Occipital lobe (tissue), 2 donors: ENCODE measurements around the gene DUOXA1. TPM values are rescaled to one million over a fixed set of nuclear protein-coding genes. Genes with fewer than 3 reads are reported as not detected.
A peak's percentile ranks its signal among the peaks of the same experiment; 100 is the strongest.

ENCODE experiments used
- DNase-seq: peaks from one replicate; lab custom pipeline; 2025; lab: John Stamatoyannopoulos, UW
- total RNA-seq: library from RNA; depleted of rRNA; stranded (reverse); fragments of >200 nt; gene quantifications from one replicate; pipeline ENCODE4 v1.2.3, GENCODE V29; 2014

Gene DUOXA1
- total RNA-seq, 1 donor from 2014 or later = 0.31 TPM

DNA sequence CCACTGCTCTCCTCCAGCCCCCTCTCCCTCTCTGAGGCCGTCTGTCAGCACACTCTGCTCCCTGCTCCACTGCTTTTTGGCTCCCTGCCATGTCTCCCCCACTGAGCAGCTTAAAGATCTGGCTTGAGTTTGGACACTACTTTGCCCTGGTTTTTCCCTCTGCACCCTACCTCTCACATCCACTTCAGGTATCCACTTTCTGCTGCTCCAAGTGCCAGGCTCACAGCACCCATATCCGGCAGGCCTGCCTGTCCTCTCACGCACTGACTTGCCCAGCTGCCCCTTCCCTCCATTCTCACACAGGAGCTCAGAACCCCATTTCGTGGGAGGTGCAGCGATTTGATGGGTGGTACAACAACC lies 3.9 kb upstream of the DUOXA1 start:
- no peak for DNase-seq

DNA sequence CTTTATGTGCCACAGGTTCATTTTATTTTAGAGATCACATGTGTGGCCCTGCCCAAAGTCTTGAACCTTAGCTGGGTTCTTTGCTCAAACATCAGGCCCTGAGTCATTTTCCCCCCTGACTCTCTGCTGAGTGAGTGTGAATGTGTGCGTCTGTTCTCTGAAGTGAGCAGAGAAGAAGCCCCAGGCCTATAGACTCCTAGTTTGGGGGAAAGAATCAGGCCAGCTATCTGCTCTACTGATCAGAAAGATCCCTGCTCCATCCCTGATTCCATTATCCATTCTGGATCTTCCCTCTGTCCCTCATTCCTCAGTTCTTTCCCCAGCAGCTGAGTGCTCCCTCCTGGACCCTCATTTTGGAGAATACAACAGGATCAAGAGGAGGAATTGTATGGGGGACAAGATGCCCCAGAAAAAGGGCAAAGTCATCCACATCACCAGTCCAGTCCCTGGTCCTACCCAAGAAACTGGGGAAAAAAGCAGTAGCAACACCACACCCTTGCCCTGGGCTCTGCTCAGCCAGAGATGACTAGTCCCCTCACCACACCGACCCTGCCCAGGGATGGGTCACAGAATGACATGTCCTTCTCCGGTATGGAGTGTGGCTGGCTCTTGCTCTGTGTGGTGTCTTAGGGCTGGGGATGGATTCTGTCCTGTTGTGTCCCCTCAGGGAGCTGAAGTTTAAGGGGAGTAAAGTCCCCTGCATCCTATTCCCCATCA lies 3.3 kb upstream of the DUOXA1 start:
- no peak for DNase-seq

DNA sequence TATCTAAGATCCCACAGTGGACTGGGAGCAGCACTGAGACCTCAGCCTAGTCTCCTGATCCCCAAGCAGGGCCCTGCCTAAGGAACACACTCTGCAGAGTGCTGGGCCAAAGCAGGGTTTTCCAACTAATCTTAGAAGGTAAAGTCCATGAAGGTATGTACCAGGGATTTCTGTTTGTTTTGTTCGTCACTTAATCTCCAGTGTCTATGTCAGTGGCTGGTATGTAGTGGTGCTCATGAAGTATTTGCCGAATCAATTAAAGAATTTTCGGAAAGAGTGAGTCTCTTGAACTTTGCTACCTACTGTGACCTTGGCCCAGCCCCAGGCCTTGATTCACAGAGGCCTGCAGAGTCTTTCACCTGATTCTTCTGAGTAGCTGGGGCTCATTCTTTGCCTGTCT lies 1.8 kb upstream of the DUOXA1 start:
- no peak for DNase-seq

DNA sequence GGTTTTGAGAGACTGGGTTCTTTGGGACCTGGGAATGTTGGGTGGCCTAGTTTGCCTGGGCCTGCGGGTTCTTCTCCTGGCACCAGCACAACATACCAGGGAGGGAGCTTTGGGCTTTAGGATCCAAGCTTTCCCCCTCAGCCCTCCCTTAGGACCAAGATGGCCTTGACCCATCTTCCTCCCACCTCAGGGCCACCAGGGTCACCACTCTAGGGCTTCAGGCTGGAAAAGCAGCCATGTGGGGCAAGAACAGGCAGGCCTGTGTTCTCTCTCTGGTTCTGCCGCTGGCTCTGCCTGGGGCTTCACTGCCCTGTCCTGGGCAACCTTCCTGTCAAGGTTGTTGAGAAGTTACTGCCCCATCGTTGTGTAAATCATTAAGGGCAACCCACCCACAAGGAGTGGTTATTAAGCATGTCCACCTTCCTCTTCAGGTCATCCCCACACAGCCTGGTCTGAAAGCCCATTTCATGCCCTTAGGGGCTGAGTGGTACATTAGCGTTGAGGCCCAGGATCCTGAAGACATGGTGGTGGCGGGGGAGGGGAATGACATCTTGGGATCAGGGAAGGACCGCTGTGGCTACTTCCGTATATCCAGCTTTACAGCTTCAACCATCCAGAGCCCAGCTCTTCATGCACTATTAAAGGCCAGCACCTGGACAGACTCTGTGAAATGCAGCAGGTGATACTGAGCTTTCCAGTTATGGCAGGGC lies 767 bp upstream of the DUOXA1 start:
- DNase-seq = no peak

DNA sequence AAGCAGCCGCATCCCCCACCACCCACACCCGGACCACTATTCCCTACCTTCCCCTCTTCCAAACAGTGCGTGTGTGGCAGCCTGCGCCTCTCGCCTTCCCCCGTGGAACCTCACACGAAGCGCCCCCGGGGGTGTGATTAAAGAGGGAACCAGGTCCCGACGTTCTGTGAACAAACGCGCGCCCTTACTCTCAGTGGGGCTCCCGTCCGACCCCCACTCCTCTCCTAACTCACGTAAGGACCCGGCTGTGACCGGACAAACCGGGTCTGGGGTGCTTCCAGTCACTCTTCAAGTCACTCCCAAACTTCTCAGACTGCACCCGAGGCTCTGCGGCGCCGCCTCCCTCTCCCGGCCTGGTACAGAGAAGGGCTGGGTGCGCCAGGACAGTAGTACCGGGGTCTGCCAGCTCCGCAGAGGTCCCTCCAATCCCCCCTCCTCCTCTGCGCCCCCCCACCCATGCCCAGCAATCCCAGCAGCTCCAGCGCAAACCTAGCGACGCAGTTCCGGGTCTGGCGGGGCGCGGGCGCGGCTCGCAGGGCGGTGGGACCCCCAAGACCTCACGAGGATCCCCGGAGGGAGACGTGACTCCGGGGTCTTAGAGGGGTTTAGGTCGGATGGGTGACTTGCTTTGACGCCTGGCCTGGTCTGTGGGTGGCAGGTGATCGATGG lies 574 bp downstream of the DUOXA1 start:
- DNase-seq = no peak

DNA sequence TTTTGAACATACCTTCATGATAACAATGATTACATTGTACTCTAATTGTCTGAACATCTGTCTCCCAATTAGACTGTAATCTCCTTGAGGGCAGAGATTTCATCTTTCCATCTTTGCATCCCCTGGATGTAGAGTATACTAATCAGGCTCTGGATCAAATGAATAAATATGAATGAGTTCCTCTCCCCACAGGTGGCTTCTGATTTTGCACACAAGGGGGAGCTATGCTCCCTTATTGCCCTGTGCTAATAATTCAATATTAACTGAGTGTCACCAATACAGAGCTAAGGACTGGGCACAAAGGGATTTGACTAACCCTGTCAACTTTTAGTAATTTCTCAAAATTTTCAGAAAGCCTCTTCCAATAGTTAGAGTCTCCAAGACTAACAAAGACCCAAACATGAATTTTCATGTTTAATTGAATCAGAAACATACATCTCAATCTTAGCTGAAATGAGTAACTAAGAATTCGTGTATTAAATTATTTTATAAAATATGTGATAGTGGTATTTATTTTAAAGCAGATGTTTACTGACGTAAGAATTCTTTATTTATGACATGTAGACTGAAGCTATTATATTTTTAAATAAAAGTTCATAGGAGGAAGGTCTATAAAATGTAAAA lies 3.0 kb downstream of the DUOXA1 start:
- no peak for DNase-seq

DNA sequence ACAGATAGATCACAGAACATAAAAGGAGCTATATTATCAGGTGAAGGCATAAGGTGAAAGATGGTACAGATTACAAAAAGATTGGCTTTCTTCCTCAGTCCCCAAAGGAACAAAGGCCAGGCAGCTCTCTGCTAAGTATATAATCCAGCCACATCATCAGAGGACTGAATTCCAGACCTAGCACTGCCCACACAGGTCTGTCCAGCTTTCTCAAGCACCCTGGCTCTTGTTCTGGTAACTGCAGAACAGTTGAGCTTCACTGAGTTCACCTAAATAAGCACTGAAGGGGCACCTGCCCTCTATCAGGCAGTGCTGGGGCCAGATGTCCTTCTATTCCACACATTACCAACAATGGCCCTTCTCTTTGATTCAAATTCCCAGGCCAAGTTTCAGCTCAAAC lies 6.3 kb downstream of the DUOXA1 start:
- DNase-seq = no peak

DNA sequence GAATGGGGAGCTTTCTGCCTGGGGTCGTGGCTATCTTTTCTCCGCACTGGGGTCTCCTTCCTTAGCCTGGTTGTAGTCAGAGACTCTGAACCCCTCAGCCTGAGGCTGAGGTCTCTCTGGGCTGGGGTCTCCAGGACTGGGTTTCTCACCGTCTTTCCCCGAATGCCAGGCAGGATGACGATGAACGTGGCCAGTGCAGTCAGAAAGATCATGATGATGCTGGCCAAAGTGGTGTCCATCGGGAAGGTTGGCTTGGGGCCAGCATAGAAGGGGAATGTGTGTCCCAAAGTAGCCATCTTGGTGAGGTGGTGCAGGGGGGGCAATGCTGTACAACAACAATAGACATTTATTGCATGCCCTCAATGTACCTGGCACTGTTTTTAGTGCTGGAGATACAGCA lies 7.0 kb downstream of the DUOXA1 start:
- DNase-seq = no peak

DNA sequence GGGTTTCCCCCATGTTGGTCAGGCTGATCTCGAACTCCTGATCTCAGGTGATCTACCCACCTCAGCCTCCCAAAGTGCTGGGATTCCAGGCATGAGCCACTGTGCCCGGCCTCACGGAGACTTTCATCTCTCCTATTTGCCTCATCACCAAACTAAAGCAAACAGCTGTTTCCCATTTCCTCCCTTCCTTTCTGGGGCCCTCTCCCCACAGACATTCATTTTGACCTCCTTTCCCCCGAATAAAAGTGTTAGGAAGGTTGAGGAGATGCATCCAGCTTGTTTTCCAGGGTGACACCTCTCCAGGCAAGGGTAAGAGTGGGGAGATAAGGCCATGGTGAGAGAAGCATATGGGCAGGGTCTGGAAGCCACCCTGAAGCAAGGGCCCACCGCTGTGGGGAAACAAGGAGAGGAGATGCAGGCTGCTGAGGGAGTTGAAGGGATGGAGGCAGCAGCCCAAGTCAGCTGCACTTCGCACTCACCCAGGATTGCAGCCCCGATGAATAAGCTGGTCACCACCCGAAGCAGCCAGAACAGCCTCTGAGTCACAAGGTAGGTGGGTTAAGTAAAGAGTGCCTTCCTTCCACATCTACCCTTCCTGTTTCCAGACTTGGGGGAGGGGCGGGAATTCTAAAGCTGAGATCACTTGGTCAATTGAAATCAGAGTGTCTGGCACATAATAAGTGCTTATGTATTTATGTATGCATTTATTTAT lies 7.8 kb downstream of the DUOXA1 start:
- no peak for DNase-seq

DNA sequence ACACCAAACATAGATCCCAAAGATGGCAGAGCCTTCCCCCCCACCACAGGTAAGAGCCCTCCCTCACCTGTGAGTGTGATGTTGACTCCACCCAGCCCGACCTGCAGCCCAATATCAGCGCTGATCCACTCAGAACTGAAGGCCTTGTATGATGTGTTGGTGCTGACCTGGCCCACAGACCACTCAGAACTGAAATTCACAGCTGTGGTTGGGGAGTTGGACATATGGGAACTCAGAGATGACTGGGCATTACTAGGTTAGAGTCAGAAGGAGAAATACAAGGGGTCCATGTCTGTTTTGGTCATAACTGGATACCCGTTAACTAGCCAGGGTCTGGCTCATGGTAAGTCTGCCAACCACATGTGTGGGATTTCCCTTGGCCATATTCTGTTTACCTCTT lies 8.7 kb downstream of the DUOXA1 start:
- no peak for DNase-seq

DNA sequence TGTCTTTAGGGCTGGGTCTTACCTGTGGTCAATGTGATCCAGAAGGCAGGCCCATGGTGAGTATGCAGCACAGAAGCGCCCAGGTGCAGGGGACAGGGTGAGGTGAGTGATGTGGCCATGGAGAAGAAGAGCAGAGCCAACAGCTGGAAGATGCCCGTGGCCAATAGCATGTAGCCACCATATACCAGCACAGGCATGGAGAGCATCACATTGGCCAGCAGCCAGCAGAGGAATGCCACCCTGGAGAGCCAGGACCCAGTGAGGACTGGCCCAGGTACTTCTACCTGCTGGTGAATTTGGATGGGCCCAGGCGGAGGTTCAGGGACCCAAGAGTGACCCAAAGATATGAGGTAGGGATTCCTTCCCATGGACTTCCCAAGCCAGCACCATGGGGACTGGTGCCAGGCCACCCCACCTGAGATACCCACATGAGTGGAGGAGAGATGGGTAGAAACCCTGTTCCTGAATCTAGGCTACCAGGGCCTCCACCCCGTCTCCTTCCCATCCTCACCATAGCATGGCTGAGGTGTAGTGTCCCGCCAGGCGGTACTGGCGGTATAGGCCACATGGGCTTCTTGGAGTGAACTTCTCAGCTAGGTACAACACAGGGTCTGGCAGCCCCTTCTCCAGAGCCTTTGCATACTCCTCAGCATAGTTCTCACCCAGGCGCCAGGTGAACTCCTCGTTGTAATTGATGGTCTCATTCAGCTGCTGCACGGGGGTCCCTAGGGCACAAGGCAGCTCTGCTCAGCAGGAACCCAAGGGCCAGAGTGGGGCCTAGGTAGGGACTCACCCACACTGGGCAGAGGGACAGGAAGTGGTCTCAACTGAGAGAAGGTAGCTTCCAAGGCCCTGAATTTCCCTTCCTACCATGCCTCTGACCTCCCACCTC lies 9.4 kb downstream of the DUOXA1 start:
- no peak for DNase-seq

DNA sequence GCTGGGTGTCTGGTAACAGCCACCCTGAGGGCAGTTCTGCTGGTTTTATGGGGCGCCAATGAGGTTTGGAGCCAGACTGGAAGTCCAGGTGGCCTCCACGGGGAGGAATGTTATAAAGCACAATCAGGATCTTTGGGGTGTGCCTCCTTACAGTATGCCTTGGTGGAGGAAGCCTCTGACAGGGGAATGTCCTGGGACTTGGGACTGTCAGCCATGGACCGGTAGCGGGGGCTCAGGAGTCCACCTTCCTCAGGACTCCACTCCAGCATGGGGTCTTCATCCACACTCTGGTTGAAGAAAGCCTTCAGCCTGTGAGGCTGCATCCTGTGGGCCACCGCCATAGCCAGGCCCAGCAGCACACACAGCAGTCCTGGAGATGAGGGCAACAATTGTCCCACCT lies 10.7 kb downstream of the DUOXA1 start:
- no peak for DNase-seq

DNA sequence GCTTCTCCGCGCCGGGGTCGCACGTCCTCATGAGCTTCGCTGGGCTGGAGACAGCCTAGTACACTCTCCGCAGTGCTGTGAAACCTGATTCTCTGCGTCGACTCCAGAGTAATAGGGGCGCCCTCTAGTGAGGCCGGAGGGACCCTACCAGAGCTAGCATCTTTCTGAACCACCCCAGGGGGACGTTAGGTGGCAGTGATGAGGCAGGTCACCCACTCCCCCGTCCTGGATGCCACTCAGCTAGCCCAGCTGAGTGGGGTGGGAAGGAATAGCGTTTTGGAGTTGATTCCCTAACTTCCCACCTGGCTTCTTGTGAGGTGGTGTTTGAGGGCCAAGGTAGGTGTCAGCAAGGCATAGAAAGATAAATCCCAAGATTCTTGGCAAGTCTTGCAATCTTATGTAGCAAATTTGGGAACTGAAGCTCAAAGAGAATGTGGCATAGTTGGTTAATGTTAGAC lies 11.5 kb downstream of the DUOXA1 start:
- DNase-seq = peak; percentile 78

DNA sequence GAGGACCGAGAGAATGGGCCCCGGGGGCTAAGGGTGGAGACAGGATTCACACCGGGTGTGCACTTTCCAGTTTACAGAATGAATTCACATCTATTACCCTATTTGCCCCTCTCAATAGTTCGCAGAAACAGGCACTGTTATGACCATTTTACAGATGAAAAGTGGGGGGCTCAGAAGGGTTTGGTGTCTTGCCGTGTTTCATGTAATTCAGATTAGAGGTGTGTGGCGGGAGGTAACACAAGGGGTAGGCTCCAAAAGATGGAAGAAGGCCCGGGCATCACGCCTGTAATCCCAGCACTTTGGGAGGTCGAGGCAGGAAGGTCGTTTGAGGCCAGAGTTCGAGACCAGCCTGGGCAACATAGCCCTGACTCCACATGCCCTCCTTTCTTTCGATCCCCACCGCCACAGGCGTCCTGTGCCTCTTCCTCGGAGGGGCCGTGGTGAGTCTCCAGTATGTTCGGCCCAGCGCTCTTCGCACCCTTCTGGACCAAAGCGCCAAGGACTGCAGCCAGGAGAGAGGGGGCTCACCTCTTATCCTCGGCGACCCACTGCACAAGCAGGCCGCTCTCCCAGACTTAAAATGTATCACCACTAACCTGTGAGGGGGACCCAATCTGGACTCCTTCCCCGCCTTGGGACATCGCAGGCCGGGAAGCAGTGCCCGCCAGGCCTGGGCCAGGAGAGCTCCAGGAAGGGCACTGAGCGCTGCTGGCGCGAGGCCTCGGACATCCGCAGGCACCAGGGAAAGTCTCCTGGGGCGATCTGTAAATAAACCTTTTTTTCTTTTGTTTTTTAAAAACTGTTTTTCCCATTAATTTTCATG lies 12.2 kb downstream of the DUOXA1 start:
- DNase-seq = no peak

DNA sequence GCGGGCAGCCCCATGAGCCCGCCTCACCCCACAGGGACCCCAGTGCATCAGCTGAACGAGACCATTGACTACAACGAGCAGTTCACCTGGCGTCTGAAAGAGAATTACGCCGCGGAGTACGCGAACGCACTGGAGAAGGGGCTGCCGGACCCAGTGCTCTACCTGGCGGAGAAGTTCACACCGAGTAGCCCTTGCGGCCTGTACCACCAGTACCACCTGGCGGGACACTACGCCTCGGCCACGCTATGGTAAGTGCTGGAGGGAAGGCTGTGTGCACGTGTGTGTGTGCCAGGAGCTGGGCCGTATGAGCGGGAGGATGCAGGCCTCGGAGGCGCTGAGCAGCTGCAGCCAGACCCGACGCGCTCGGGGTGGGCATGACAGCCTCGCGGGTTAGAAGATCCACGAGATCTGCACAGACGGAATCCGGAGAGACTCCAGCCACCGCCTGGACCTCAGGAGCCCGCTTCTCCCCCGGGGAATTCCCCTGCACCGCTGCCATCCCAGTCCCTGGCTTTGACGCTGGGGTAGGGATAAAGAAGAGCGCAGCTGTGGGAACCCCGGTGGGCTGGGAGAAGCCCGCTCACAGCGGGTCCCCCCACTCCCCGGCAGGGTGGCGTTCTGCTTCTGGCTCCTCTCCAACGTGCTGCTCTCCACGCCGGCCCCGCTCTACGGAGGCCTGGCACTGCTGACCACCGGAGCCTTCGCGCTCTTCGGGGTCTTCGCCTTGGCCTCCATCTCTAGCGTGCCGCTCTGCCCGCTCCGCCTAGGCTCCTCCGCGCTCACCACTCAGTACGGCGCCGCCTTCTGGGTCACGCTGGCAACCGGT lies 13.0 kb downstream of the DUOXA1 start:
- DNase-seq = no peak

DNA sequence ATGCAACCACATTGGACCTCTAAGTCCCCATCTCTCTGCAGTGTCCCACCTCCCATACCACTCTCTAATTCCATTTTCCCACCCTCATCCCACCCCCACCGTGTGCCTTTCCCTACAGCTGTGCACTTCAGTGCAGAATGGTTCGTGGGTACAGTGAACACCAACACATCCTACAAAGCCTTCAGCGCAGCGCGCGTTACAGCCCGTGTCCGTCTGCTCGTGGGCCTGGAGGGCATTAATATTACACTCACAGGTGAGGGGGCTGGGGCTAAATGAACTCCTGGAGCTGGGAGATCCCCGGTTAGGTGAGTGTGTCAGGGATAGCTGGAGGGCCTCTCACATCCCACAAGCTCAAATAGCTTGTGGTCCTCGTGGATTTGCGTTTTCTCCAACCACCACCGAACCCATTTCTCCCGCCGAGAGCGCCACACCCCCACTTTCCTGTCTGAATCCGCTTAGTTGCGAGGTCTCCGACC lies 13.6 kb downstream of the DUOXA1 start:
- no peak for DNase-seq

DNA sequence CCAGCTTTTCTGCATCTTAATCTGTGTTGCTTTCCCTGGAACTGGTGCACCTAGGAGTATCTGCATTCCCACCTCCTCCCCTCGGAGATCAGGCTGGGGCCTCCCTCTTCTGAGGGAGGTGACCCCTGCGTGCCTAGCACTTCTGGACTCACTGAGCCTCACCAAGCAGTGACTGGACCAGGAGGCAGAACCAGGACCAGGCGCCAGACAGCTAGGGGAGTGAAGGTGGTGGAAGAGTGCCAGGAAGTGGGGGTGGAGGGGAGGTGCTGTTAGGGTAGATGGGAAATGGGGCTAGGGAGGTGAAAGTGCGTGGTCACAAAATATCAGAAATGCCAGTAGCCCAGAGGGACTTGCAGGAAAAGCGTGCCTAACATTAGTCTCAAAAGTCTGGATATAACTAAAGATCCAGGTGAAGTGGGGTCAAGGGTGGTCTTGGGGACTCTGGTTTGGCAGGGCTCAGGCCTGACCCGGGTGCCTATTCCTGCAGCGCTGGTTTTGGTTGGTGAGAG lies 14.3 kb downstream of the DUOXA1 start:
- DNase-seq = no peak

DNA sequence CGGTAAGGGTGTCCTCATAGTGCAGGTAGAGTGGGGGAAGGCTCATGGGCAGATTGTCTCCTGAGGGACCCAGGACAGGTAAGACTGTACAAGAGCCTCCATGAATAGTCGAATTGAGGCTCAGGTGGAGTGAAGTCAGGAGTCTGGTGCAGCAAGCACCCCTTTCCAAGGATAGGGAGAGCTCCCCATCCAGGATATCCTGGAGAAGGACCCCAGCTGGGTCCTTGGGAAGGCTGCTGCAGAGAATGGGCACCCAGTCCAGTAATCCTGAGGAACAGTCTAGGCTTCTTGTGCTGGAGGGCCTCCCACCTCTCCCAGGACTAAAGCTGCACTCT lies 15.0 kb downstream of the DUOXA1 start:
- no peak for DNase-seq
